GM18867 (cell line): ENCODE measurements around the gene APOE.
"Not testable (repeated sequence)": the region's sequence is repeated elsewhere in the genome, so short reads cannot be mapped to it uniquely, and the experiment has no call there.

Experiments used
- ATAC-seq: cut with Tn5 transposase; IDR thresholded peaks from one replicate; pipeline ENCODE4 v1.9.1; 2021; ENCODE audit warnings: mild to moderate bottlenecking, moderate library complexity; ENCODE audit not compliant: unreplicated experiment

Gene APOE

GRCh38 chr19:44883922-44884321 is 21.7 kb upstream of the APOE start:
- ATAC-seq, result no peak

DNA sequence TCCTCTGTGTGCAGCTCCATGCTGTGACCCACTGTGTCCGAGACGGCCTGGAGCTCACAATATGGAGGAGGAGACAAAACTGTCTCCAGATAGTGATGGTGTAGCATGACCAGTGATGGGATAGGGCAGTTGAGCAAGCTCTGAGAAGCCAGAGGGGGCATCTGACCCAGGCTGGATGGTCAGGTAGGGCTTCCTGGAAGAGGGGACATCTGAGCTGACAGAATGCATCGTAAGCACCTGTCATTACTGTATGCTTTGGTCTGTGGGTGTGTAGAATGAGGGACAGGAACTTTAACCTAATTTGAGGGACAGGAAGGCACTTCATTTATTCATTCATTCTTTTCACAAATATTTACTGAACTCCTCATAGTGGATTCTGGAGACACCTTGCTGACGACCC is 21.0 kb upstream of the APOE start:
- ATAC-seq, result no peak

GRCh38 chr19:44886141-44886540 is 19.5 kb upstream of the APOE start:
- ATAC-seq, result no peak

- ATAC-seq, result no peak
Measured at GRCh38 chr19:44887648-44888047, 17.9 kb upstream of the APOE start.

- ATAC-seq, result not testable (repeated sequence)
Measured at GRCh38 chr19:44888335-44888734, 17.3 kb upstream of the APOE start.

DNA sequence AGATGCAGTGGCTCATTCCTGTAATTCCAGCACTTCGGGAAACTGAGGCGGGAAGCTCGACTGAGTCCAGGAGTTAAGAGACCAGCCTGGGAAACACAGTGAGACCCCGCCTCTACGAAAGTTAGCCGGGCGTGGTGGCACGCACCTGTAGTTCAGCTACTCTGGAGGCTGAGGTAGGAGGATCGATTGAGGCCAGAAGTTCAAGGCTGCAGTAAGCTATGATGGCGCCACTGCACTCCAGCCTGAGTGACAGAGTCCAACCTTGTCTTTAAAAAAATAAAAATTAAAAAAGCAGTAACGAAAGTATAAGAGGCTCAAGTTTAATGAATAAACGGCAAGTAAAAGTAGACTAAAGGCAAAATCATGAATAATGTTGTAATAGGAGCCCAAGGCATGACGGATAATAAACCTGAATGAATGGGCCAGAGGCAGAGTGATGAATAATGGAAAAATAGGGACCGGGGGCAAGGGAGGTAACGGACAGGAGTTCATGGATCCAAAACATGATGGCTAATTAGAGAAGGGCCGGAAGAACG is 15.7 kb upstream of the APOE start:
- no peak for ATAC-seq

DNA sequence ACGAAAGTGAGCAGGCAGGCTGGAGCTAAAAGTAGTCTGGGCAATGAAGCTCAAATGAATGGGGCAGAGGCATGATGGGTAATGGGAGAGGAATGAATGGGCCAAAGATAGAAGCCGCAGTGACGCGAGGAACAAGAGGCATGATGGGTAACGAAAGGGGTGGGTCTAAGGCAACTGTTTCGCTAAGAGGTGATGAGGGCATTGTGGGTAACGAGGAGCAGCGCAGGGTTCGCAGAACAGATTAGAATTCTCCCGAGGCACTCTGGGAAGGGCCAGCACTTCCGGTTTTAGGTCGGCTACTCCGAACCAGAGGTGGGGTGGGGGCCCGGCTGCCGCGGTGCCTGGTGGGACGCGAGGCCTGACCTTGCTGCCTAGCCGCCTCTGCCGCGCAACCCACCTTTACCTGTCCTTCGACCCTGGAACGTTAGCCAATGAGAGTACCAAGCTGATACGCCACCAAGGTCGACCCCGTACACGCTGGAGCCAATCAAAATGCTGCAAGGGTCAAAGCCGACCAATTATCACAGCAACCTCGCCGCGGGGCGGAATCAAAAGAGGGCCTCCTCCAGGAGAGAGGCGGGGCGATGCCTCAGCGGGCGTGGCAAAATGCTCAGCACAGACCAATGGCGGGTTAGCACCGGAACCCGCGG is 15.1 kb upstream of the APOE start:
- ATAC-seq, result peak; percentile 79

DNA sequence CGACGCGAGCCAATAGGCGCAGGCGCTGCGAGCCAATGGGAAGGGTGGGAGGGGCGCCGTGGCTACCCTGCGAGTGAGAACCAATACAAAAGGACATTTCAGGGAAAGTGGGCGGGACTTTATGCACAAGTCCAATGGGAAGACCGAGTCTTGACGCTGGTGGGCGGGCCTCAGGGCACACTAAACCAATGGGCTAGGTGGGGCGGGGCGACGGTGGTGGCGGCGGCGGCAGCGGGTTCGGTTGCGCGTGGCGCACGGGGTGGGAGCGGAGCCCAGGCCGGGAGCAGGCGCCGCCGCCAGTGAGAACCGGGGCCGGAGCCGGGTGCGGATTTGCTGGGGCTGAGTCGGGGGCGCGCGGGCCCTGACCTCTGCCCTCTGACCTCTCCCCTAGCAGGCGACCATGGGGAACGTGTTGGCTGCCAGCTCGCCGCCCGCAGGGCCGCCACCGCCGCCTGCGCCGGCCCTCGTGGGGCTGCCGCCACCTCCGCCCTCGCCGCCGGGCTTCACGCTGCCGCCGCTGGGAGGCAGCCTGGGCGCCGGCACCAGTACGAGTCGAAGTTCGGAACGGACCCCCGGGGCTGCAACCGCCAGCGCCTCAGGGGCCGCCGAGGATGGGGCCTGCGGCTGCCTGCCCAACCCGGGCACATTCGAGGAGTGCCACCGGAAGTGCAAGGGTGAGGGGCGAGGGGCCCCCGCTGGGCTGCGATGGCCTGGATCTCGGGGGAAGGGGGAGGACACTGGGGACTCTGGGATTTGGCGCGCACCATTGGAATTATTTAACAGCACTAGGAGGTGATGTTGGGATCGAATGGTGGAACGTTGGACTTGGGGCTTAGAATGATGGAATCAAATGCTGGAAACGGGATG is 14.3 kb upstream of the APOE start, which contains the start of gene TOMM40:
Gene TOMM40 (plus strand): TSS at position 239 of the 867 bp plus-strand sequence. CDS start 162 bp downstream, at position 401.
- peak; percentile 63 for ATAC-seq

- ATAC-seq, result no peak
Measured at GRCh38 chr19:44892932-44893331, 12.7 kb upstream of the APOE start.

DNA sequence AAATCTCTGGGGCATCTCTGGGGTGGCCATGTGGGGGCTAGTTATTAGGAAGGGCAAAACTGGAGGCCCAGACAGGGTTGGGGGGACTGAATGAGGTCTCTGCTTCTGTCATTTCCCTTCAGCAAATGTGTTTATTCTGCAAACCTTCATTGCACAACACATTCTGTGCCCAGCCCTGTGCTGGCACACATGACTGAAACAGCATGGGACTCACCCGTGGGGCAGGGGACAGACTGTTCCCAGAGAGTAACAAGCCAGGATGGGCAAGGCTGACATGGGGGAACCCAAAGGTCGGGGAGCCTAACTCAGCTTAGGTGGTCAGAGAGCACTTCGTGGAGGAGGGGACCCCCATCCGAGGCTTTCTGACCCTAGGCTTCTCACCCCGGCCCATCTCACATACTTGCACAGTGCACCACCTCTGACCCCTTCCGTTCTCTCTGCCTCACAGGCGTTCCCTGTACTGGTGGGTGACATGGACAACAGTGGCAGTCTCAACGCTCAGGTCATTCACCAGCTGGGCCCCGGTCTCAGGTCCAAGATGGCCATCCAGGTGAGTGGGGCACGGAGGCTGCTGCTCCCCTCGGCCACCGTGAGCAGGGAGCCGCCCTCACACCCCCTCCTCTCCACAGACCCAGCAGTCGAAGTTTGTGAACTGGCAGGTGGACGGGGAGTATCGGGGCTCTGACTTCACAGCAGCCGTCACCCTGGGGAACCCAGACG is 12.1 kb upstream of the APOE start:
- no peak for ATAC-seq

DNA sequence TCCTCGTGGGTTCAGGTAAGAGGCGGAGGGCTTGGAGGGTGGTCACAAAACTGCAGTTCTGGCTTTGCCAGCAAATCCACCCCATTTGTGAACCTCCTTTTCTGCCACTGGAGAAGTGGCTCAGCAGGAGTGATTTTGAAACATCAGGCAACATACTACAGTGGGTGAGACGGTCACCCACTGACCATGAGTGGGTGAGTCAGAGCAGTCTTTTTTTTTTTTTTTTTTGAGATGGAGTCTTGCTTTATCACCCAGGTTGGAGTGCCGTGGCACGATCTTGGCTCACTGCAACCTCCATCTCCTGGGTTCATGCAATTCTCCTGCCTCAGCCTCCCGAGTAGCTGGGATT is 11.6 kb upstream of the APOE start:
- no peak for ATAC-seq

DNA sequence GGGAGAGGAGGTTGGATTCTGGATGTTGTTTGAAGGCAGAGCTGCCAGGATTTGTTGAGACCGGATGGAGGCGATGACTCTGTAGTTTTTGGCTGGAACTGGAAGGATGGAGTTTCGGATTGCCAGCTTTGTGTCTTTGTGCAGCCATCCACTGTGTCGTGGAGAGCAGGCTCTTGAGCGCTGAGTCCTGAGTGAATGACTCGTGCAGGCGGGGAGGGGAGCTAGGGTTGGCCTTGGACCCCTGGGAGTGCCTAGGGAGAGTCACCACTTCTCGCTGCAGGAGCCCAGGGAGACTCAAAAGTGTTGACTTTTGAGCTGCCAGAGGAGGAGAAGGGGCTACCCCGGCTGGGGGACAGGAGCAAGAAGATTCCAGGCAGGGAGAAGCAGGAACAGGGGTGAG is 10.7 kb upstream of the APOE start:
- no peak for ATAC-seq

- ATAC-seq, result no peak
Measured at GRCh38 chr19:44897835-44898234, 7.8 kb upstream of the APOE start.

- no peak for ATAC-seq
Measured at GRCh38 chr19:44900328-44901244, 5.0 kb upstream of the APOE start.

DNA sequence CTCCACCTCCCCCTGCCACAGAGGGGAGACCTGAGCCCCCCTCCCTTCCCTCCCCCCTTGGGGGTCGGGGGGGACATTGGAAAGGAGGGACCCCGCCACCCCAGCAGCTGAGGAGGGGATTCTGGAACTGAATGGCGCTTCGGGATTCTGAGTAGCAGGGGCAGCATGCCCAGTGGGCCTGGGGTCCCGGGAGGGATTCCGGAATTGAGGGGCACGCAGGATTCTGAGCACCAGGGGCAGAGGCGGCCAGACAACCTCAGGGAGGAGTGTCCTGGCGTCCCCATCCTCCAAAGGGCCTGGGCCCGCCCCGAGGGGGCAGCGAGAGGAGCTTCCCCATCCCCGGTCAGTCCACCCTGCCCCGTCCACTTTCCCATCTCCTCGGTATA is 2.4 kb upstream of the APOE start:
- no peak for ATAC-seq

DNA sequence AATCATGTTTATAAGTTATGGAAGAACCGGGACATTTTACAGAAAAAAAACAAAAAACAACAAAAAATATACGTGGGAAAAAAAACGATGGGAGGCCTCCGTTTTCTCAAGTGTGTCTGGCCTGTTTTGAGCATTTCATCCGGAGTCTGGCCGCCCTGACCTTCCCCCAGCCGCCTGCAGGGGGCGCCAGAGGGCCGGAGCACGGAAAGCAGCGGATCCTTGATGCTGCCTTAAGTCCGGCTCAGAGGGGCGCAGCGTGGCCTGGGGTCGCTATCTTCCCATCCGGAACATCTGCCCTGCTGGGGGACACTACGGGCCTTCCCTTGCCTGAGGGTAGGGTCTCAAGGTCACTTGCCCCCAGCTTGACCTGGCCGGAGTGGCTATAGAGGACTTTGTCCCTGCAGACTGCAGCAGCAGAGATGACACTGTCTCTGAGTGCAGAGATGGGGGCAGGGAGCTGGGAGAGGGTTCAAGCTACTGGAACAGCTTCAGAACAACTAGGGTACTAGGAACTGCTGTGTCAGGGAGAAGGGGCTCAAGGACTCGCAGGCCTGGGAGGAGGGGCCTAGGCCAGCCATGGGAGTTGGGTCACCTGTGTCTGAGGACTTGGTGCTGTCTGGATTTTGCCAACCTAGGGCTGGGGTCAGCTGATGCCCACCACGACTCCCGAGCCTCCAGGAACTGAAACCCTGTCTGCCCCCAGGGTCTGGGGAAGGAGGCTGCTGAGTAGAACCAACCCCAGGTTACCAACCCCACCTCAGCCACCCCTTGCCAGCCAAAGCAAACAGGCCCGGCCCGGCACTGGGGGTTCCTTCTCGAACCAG is 1.8 kb upstream of the APOE start:
- ATAC-seq, result no peak

DNA sequence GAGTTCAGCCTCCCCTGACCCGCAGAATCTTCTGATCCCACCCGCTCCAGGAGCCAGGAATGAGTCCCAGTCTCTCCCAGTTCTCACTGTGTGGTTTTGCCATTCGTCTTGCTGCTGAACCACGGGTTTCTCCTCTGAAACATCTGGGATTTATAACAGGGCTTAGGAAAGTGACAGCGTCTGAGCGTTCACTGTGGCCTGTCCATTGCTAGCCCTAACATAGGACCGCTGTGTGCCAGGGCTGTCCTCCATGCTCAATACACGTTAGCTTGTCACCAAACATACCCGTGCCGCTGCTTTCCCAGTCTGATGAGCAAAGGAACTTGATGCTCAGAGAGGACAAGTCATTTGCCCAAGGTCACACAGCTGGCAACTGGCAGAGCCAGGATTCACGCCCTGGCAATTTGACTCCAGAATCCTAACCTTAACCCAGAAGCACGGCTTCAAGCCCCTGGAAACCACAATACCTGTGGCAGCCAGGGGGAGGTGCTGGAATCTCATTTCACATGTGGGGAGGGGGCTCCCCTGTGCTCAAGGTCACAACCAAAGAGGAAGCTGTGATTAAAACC is 1.1 kb upstream of the APOE start:
- no peak for ATAC-seq

DNA sequence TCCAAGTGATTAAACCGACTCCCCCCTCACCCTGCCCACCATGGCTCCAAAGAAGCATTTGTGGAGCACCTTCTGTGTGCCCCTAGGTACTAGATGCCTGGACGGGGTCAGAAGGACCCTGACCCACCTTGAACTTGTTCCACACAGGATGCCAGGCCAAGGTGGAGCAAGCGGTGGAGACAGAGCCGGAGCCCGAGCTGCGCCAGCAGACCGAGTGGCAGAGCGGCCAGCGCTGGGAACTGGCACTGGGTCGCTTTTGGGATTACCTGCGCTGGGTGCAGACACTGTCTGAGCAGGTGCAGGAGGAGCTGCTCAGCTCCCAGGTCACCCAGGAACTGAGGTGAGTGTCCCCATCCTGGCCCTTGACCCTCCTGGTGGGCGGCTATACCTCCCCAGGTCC is 2.0 kb downstream of the APOE start:
- ATAC-seq, result no peak
